Stimulated activated CD4-positive, alpha-beta T cell treated with anti-CD3 and anti-CD28 coated beads, Interleukin-12 subunit alpha, Interleukin-12 subunit beta, amount 100 ng/mL, for 24 hours (primary cell): ENCODE measurements around the gene ESPL1.
"Not testable (repeated sequence)": the region's sequence is repeated elsewhere in the genome, so short reads cannot be mapped to it uniquely, and the experiment has no call there.

Source experiments
- DNase-seq, 2 experiments: peaks; one replicate each; pipeline ENCODE4 v3.0.0-alpha.2; 2020; ENCODE audit warnings: low read depth in 2 of 2

Gene ESPL1

GRCh38 chr12:53299101-53299453 lies 31.0 kb downstream of the ESPL1 start:
- peak in 1 of 2 experiments; percentile 24 for DNase-seq

- DNase-seq = peak; percentile 77 to 80
These were observed 31.5 kb downstream of the ESPL1 start, which contains the start of gene MYG1 for GRCh38 chr12:53299454-53300180. Gene MYG1 (plus strand): TSS chr12:53299695. CDS start chr12:53299738, 43 bp downstream.

- DNase-seq = peak in 1 of 2 experiments; percentile 13
These were observed 32.1 kb downstream of the ESPL1 start for GRCh38 chr12:53300187-53300586.

DNA sequence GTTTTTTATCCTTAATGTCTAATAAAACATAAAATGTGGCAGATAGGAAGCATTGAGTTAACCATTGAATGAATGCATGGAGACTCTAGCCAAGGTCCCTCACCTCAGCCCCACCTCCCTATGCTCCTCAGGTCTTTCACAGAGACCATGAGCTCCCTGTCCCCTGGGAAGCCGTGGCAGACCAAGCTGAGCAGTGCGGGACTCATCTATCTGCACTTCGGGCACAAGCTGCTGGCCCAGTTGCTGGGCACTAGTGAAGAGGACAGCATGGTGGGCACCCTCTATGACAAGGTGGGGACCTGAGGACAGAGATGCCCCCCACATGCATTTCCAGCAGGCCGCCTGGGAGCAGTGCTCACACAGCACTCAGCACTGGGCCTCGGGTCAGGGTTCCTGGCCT lies 34.8 kb downstream of the ESPL1 start:
- no peak for DNase-seq

DNA sequence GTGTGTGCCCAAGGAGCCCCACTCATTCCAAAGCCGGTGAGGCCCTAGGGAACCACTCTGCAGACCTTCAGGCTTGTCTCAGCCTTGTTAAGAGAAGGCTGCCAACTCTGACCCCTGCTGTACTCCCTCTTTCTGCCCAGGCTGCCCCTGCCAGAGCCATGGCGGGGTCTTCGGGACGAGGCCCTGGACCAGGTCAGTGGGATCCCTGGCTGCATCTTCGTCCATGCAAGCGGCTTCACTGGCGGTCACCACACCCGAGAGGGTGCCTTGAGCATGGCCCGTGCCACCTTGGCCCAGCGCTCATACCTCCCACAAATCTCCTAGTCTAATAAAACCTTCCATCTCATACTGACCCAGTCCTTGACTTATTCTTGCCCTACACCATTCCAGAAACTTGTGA lies 38.7 kb downstream of the ESPL1 start:
- no peak for DNase-seq

DNA sequence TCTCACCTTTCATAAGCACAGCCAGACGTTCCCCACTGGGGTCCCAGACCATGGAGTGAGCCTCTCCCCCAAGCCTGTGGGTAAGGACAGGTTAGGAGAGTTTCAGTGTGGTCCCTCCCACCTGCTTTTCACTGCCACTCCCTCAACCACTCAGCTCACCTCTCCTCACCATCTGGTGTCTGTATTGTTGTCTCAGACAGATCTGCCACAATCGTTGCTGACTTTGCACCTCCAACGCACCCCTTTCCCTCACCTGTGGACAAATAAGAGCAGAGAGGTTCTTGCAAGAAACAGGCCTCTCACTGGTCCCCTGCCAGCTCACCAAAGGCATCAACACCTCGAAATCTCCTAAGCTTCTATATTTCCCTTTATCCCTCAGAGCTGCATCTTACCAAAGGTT lies 40.2 kb downstream of the ESPL1 start:
- DNase-seq = no peak

DNA sequence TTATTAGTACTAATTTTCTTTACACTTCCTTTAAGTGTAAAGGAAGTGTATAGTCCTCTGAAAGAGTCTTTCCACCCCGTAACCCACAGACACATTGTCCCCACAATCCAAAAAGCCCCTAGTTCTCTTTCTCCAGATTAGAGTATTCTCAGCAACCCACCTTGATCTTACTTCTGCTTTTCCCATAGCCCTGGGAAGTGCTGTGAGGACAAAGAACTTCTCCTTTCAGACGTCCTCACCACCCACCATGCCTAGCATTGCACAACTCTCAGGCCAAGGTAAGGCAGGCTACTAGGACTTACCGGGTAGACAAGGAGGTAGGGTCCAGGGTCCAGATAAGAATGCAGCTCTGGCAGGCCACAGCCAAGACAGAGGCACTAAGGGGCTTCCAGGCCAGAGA lies 45.9 kb downstream of the ESPL1 start:
- no peak for DNase-seq

- DNase-seq = no peak
These were observed 52.5 kb downstream of the ESPL1 start for GRCh38 chr12:53320352-53321195.

GRCh38 chr12:53324113-53324778 lies 56.1 kb downstream of the ESPL1 start:
- DNase-seq = peak; percentile 18 to 38

DNA sequence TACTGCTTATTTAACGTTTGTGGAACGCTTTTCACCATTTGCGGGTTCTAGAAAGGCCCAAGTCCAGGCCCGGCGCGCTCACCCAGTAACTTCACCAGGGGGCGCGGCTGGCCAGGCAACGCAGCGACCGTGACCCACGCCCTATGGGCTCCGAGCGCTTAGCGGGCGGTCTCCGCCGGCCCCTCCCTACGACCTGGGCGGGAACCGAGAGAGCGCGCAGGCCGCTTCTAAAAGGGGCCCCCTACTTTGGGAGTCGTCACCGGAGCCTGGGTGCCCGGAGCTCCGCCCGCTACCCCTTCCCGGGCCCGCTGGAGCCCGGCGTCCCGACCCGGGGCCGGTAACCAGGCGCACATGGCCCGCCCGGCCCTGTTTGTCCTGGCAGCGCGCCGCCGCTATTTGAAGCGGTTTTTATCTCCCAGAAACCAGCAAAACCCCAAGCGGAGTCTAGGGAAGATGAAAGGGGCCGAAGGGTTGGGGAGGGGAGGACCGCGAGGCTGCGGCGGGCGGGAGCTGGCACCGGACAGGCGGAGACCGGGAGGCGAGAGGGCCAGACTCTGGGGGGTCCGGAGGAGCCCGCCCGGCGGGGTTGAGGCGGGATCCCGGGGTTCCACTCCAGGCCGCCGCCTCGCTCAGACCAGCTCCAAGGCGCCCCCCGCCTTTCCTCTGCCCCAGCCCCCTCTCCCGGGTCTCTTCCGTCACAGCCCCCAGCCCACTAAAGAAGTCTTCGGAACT lies 56.8 kb downstream of the ESPL1 start:
- DNase-seq = peak; percentile 76 to 89

DNA sequence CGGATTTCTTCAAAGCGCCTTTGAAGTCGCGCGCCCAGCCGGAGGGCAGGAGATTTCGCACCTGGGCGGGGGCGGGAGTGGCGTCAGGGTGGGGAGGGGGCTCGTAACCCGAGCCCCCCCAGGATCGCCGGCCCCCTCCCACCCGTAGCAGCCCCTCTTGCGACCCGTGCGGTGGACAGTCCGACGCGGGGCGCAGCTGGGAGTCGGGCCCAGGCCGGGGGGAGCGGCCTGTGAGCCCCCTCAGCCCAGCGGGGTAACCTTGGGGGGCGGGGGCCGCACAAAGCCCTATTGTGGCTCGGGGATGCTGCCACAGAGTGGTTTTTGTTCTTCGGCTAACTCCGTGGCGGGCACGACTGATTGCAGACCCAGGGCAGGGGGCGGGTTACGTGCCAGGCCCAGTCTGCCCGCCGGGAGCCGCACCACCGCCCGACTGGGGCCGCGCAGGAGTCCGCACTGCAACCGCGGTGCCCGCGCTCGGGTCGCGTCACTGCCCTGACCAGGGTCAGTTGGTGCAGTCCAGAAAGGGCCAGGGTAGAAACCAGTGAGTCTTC lies 57.5 kb downstream of the ESPL1 start:
- no peak for DNase-seq

DNA sequence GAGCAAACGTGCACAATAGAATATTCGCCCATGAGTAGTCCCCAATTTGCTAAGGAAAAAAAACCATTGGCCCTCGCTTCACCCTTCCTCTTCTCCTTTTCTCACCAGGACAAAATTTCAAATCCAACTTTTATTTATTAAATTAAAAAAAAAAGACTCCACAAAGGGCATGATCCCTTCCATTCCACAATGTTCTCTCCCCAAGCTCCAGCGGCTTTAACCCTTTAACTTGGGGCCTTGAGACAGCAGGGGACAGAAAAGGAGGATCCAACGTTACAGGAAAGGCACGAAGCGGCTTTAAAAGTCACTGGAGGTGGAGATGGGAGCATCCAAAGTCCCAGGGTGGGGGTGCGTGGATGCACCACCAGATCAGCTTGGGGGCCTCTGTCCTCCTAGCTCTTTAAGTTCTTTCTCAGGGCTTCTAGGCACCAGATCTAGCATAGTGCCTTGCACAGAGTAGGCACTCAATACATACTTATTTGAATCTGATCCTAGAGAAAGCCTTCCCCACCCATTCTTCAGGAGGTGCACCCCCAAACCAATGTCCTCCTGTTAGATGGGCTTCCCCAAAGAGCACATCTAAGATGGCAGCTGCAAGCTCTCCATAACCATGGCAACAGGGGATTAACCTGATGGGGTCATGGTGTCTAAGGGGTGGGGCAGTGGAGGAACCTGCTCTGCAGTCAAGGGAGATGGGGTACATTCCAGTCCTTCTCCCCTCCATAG lies 58.5 kb downstream of the ESPL1 start:
- no peak for DNase-seq

- no peak for DNase-seq
These were observed 59.4 kb downstream of the ESPL1 start for GRCh38 chr12:53327435-53328042.

DNA sequence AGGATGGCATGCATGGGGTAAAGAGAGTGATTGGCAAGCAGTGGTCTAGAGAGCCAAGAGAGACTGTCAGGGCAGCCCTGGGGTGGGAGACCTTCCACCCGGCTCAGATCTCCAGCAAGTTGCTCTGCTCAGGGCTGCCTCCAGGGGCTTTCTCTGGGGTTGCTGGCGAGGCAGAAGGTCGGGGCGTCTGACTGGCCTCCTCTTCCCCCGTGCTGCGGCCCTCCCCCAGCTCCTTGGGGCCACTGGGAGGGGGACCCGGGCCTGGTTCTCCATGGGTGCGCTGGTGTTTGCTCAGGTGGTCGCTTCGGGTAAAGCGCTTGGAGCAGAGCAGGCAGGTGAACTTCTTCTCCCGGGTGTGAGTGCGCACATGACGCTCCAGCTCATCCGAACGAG lies 59.9 kb downstream of the ESPL1 start:
- no peak for DNase-seq

- no peak for DNase-seq
These were observed 62.6 kb downstream of the ESPL1 start for GRCh38 chr12:53330671-53331070.

DNA sequence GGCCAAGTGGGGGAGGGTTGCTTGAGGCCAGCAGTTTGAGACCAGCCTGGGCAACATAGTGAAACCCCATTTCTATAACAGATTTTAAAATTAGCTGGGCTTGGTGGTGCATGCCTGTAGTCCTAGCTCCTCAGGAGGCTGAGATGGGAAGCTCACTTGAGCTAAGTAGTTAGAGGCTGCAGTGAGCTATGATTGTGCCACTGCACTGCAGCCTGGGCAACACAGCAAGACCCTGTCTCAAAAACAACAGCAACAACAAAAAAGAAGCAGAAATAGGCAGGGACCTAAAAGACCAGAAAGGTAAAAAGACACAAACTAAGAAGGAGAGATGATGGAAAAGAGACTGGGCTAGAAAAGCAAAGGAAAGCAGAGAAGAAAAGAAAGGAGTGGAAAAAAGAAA lies 64.2 kb downstream of the ESPL1 start:
- not testable (repeated sequence) for DNase-seq

GRCh38 chr12:53332744-53333143 lies 64.6 kb downstream of the ESPL1 start:
- DNase-seq = no peak

GRCh38 chr12:53333289-53333688 lies 65.2 kb downstream of the ESPL1 start:
- no peak for DNase-seq

GRCh38 chr12:53333845-53334244 lies 65.7 kb downstream of the ESPL1 start:
- no peak for DNase-seq

- DNase-seq = no peak
These were observed 66.7 kb downstream of the ESPL1 start for GRCh38 chr12:53334822-53335221.
